Activated T-helper 1 cell treated with Interleukin-2 at 50 U/mL for 16 hours (primary cell): ENCODE results near the gene VWA8.
"Not testable (repeated sequence)": the region's sequence is repeated elsewhere in the genome, so short reads cannot be mapped to it uniquely, and the experiment has no call there.

Experiments
- DNase-seq: peaks from one replicate; pipeline ENCODE4 v3.0.0-alpha.2; 2020; ENCODE audit warnings: low read depth

Gene VWA8

DNA sequence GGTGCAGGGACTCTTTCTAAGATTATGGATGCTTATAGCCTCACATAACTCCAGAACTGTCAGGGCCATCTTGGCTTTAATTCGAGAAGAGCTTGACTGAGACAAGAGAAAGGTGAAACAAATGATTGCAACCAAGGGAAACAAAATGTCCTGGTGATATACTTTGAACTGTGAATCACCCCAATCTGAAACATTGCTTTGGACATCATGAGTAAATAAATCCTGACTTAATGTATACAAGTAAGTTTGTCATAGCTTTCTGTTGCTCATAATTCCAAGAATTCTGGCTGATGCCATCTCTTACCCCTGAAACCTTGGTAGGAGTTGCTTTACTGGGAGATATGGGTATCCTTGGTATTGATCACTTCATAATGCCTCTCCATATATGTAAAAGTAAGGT is 5.8 kb upstream of the VWA8 start:
- no peak for DNase-seq

DNA sequence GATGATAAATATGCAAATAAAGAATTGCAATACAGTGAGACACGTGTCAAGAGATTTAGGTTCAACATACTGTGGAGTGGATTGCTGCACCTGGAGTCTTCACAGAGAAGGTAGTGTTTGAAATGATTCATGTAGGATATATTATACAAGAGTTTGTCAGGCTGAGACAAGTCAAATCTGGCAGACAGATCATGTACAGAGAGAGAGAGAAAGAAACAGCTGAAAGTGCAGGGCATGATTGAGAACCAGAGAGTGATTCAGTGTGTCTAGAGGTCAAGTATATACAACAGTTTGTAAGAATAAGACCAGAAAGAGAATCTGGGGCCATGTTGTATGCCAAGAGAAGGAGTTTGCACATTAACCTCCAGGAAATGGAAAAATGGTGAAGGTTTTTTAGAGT is 2.1 kb upstream of the VWA8 start:
- no peak for DNase-seq

DNA sequence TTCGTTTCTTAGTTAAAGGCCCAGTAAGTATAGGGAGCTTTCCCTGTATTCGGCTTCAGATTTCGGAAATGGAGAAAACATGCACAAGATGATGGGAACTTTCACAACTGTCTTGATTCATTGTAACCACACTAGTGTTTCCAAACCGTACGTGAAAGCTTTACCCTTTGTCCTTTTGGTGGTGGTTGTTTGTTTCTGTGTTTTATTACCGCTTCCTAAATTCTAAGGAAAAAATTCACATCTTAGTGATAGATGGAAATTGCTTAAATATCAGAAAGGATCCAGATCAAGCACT is 504 bp upstream of the VWA8 start:
- no peak for DNase-seq

DNA sequence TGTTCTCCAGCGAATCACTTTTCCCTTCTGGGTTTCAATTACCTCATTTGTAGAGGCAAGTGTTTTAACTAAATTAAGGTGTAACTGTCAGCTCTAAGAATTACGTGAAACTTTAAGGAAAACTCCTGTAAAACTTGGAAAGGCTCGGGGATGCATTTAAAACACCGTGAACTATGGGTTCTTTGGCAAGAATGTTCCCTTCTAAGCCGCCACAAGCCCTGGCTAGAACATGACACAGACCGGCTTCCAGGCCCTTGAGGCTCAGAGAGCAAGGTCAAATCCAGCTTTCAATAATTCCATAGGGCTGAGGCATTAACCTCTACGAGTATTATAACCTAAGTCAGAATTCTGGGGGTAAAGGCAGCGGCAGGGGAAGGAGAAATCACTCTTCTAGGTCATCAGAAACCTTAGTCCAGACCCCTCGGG is 685 bp downstream of the VWA8 start:
- DNase-seq, result no peak

DNA sequence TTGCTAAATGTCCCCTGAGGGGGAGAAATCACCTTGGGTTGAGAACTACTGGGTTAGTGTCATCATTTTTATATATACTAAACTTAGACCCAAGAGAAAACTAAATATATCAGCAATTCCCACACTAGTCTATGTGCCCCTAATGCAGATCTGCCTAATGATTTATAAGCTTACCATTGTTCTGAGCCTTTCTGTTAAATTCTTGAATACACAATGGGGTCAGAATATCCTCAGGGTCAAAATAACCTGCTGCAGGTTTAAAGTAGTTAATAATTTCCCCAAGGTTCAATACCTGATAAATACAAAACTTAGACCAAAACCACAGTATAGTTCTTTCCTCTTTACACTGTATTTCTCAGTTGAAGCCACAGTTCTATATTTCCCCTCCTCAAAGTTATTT is 4.6 kb downstream of the VWA8 start:
- DNase-seq, result no peak

DNA sequence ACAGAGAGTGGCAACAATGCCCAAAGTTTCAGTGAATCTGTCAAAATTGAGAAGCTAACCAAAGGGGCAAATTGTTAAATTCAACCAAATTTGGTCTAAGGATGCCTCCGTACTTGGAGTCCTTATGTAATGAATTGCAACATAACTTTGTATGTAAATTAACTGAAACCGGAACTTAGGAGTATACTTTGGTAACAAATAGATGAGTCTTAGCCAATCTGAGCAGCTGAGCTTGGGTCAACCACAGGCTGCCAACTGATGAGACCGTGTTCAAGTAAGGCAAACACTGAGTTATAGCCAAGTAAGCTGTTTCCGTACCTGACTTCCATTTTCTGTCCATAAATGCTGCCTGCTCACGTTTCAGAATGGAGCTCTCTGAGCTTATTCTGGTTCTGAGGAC is 5.3 kb downstream of the VWA8 start:
- no peak for DNase-seq

DNA sequence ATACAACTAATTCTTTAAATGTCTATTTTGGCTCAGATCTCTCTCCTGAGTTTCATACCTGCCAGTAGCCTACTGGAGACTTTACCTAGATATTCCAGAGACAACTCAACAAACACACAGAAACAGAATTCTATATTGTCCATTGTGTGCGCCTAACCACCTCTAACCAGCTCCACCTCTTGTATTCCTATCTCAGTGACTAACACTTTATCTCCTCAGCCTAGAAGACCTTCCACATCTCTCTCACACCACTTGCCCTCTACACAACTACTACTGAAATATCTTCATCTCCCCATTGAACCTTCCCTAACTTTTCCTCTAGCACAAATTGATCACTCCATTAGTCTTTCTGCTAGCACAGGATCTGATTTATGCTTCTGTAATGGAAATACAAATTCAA is 6.7 kb downstream of the VWA8 start:
- DNase-seq, result no peak

DNA sequence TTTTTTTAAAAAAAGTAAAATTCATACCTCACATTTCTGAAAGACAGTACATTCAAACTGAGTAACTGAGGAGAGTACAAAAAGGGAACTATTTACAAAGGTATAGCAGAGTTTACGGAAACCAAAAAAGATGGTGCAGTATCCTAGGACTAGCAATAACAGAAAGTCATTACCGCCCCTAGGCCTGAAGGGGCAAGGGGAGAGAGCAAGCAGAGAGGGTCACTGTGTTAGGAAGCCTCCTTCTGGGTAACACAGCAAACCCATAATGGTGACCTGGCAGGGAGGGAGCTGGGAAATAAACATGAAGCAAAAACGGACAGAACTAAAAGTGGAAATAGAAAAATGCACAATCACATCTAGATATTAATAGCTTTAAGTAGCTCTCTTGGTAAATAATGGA is 8.2 kb downstream of the VWA8 start:
- DNase-seq, result no peak

DNA sequence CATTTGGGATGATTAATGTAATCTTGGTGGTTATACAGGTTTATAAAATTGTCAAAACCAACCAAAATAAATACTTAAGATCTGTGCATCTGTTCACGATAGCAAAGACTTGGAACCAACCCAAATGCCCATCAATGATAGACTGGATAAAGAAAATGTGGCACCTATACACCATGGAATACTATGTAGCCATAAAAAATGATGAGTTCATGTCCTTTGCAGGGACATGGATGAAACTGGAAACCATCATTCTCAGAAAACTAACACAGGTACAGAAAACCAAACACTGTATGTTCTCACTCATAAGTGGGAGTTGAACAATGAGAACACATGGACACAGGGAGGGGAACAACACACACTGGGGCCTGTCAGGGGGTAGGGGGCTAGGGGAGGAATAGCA is 11.8 kb downstream of the VWA8 start:
- not testable (repeated sequence) for DNase-seq

- no peak for DNase-seq
Measured at GRCh38 chr13:41945926-41946325, 15.0 kb downstream of the VWA8 start.

- no peak for DNase-seq
Measured at GRCh38 chr13:41944635-41945397, 16.1 kb downstream of the VWA8 start.

DNA sequence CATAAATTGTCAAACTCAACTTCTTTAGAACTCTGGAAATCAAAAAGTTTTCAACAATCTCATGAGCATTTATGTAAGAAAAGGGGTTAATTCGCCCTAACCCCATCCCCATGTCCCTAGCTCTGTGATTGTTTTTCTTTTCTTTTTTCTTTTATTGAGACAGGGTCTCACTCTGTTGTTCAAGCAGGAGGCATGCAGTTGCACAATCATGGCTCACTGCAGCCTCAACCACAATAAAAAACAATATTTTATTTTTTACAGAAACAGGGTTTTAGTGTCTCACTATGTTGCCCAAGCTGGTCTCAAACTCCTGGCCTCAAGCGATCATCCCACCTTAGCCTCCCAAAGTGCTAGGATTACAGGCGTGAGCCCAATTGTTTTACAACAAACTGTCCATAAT is 16.7 kb downstream of the VWA8 start:
- no peak for DNase-seq

- DNase-seq, result no peak
Measured at GRCh38 chr13:41942462-41943094, 18.3 kb downstream of the VWA8 start.

DNA sequence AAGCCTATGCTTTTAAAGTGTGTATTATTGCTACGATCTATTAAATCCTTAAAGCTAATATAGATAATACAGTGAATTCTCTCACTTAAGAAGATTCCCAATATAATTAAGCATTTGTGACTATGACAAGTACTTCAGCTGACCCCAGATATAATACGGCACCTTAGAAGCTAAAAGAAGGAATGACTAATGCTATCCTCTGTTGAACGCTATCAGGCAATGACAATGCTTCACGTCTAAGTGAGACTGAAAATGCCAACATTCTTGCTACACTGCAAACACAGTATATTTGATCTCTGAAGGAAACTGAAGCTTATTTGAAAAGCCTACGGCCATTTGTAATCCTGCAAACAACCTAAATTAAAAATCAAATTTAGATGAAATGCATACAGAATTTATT is 19.7 kb downstream of the VWA8 start:
- DNase-seq, result no peak

DNA sequence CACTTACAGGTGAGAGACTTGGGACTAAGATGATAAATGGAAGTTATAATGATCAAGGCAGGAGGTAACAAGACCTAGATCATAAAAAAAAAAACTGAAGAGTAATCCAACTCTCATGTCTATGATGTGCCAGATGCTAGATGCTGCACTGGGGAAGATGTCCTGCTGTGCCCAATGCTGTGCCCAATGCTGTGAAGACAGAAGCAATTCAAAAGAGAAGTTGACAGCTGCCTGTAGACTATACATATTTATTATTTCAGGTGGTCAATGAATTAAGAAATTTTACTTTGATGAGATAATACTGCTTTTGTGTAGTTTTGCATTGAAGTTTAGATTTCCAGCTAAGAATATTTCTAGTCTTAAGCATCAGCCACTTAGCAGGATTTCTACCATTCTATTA is 21.5 kb downstream of the VWA8 start:
- DNase-seq, result no peak

GRCh38 chr13:41938918-41939317 is 22.0 kb downstream of the VWA8 start:
- no peak for DNase-seq

DNA sequence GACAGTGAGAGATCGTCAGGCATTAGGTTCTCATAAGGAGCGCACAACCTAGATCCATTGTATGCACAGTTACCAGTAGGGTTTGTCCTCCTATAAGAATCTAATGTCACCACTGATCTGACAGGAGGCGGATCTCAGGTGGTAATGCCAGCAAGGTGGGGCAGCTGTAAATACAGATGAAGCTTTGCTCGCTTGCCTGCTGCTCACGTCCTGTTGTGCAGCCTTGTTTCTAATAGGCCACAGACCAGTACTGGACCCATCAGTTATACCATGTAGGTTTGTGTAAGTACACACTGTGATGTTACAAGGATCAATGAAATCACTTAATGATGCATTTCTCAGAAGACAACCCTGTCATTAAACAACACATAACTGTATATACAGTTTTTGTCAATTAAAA is 23.5 kb downstream of the VWA8 start:
- no peak for DNase-seq

GRCh38 chr13:41935501-41935900 is 25.4 kb downstream of the VWA8 start:
- no peak for DNase-seq

GRCh38 chr13:41934994-41935393 is 25.9 kb downstream of the VWA8 start:
- DNase-seq, result no peak

GRCh38 chr13:41934120-41934519 is 26.8 kb downstream of the VWA8 start:
- DNase-seq, result no peak

- no peak for DNase-seq
Measured at GRCh38 chr13:41931337-41931736, 29.6 kb downstream of the VWA8 start.

GRCh38 chr13:41930154-41930553 is 30.8 kb downstream of the VWA8 start:
- no peak for DNase-seq

- no peak for DNase-seq
Measured at GRCh38 chr13:41928323-41928722, 32.6 kb downstream of the VWA8 start.

DNA sequence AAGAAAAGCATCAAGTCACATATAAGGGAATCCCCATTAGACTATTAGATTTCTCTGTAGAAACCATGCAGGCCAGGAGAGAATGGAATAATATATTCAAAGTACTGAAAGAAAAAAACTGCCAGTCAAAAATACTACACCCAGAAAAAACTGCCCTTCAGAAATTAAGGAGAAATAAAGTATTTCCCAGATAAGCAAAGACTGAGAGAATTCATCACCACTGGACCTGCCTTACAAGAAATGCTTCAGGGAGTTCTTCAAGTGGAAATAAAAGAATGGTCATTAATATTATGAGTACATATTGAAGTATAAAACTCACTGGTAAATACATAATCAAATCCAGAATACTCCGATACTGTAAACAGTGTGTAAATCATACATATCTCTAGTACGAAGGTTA is 35.9 kb downstream of the VWA8 start:
- DNase-seq, result no peak
